Measurements from ENCODE around the gene CANT1.
A peak's percentile ranks its signal among the peaks of the same experiment; 100 is the strongest.
"Not testable (repeated sequence)": the region's sequence is repeated elsewhere in the genome, so short reads cannot be mapped to it uniquely, and the experiment has no call there.

Gene CANT1

GRCh38 chr17:79027925-79028491 lies 18.4 kb upstream of the CANT1 start:
- no peak for DNase-seq

- DNase-seq: no peak
Measured at GRCh38 chr17:79027274-79027924, 17.8 kb upstream of the CANT1 start.

- DNase-seq: no peak
Measured at GRCh38 chr17:79026376-79027273, 17.1 kb upstream of the CANT1 start.

- peak in 1 of 51 donors; percentile 27 for DNase-seq
Measured at GRCh38 chr17:79024901-79025737, 15.6 kb upstream of the CANT1 start.

- DNase-seq: peak in 1 of 51 donors; percentile 17
Measured at GRCh38 chr17:79023886-79024771, 14.6 kb upstream of the CANT1 start, which contains the start of gene C1QTNF1. Gene C1QTNF1, plus strand, starts transcription at chr17:79024169. Its CDS starts 19,800 bp downstream, at chr17:79043969.

GRCh38 chr17:79023180-79023705 lies 13.7 kb upstream of the CANT1 start:
- DNase-seq: no peak

GRCh38 chr17:79022507-79022991 lies 13.0 kb upstream of the CANT1 start:
- no peak for DNase-seq

GRCh38 chr17:79021929-79022328 lies 12.4 kb upstream of the CANT1 start:
- not testable (repeated sequence) for DNase-seq

- DNase-seq: no peak
Measured at GRCh38 chr17:79020631-79021301, 11.2 kb upstream of the CANT1 start.

- peak in 11 of 51 donors; percentile 27 to 55 (median 37) for DNase-seq
Measured at GRCh38 chr17:79019632-79020584, 10.3 kb upstream of the CANT1 start.

GRCh38 chr17:79019261-79019631 lies 9.7 kb upstream of the CANT1 start:
- DNase-seq: no peak

GRCh38 chr17:79018370-79018695 lies 8.8 kb upstream of the CANT1 start:
- DNase-seq: no peak

- DNase-seq: no peak
Measured at GRCh38 chr17:79017546-79018369, 8.2 kb upstream of the CANT1 start.

- DNase-seq: no peak
Measured at GRCh38 chr17:79014158-79014758, 4.7 kb upstream of the CANT1 start.

GRCh38 chr17:79012563-79013134 lies 3.1 kb upstream of the CANT1 start:
- no peak for DNase-seq

- no peak for DNase-seq
Measured at GRCh38 chr17:79011451-79012147, 2.0 kb upstream of the CANT1 start.
